ENCODE measurements around the gene SMIM41. TPM values are rescaled to one million over a fixed set of nuclear protein-coding genes. Genes with fewer than 3 reads are reported as not detected.

Gene SMIM41
- total RNA-seq, 1 donor from 2014 or later = 1.5 TPM

- Histone ChIP-seq H3K27ac (peak overlapping the region; percentile 96), H3K27me3 (no peaks in the 10 kb centered on the region), H3K36me3 (no peaks in the 10 kb centered on the region), H3K9me3 (no peaks in the 10 kb centered on the region), H3K4me1 (peaks cover 62% of the 10 kb centered on the region), H3K4me3 (peak overlapping the region in 1 of 2 donors; percentile 8)
- intact Hi-C loops (cut with DNase I) = no loop called here
- DNase-seq (ENCODE audit: extremely low spot score in 2 of 2) = no peak
- no peak for TF ChIP-seq POLR2A (IDR thresholded peaks at IDR 0.05)
- TF ChIP-seq POLR2AphosphoS5 (IDR thresholded peaks at IDR 0.05; ENCODE audit: insufficient read depth in 1 of 2, low read depth in 1 of 2) = peak; percentile 13 to 43
Measured at GRCh38 chr12:52045794-52046199, 33.7 kb upstream of the SMIM41 start.

- Histone ChIP-seq H3K27ac (peak overlapping the region; percentile 96), H3K4me3 (no peak overlapping the region), H3K36me3 (no peaks in the 10 kb centered on the region), H3K4me1 (peaks cover 58% of the 10 kb centered on the region), H3K27me3 (no peaks in the 10 kb centered on the region), H3K9me3 (no peaks in the 10 kb centered on the region)
- TF ChIP-seq POLR2AphosphoS5 (IDR thresholded peaks at IDR 0.05; ENCODE audit: insufficient read depth in 1 of 2, low read depth in 1 of 2) = no peak
- TF ChIP-seq POLR2A (IDR thresholded peaks at IDR 0.05) = no peak
- TF ChIP-seq CTCF (IDR thresholded peaks at IDR 0.05) = no peak
- no peak for DNase-seq (ENCODE audit: extremely low spot score in 2 of 2)
- intact Hi-C loops (cut with DNase I) = no loop called here
Measured at GRCh38 chr12:52046859-52047258, 32.6 kb upstream of the SMIM41 start.

- intact Hi-C loops (cut with DNase I) = no loop called here
- peaks cover 0 to under 1% of the 10 kb centered on the region in 2 donors for H3K36me3 ChIP-seq
- H3K27me3 ChIP-seq = no peaks in the 10 kb centered on the region
- TF ChIP-seq POLR2AphosphoS5 (IDR thresholded peaks at IDR 0.05; ENCODE audit: insufficient read depth in 1 of 2, low read depth in 1 of 2) (no peak), CTCF (IDR thresholded peaks at IDR 0.05) (no peak), POLR2A (IDR thresholded peaks at IDR 0.05) (no peak)
- no peaks in the 10 kb centered on the region for H3K9me3 ChIP-seq
- peaks cover 44% of the 10 kb centered on the region for H3K4me1 ChIP-seq
- no peak overlapping the region for H3K4me3 ChIP-seq
- DNase-seq (ENCODE audit: extremely low spot score in 2 of 2) = no peak
- H3K27ac ChIP-seq = peak overlapping the region; percentile 99
Measured at GRCh38 chr12:52049286-52049685, 30.2 kb upstream of the SMIM41 start.

DNA sequence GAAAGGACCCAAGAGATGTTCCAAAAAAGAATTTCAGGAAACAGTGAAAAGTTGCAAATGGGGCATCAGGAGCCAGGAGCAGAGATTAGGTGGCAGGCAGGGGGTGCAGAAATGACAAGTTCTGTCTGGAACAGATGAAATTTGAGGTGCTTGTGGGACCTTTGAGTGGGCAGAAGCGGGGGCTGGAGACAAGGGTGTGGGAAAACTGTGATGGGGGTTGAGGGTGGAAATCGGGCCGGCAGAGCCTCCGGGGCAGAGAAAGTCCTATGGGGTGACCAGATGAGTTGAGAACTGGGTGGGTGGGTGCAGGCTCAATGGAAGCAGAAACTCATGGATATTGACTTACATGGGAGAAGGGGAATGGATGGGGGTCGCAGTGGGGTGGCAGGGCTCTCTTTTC is 29.8 kb upstream of the SMIM41 start:
- no peak for TF ChIP-seq POLR2A (IDR thresholded peaks at IDR 0.05)
- TF ChIP-seq CTCF (IDR thresholded peaks at IDR 0.05) = no peak
- TF ChIP-seq POLR2AphosphoS5 (IDR thresholded peaks at IDR 0.05; ENCODE audit: insufficient read depth in 1 of 2, low read depth in 1 of 2) = no peak
- no peaks in the 10 kb centered on the region for H3K27me3 ChIP-seq
- peaks cover 40% of the 10 kb centered on the region for H3K4me1 ChIP-seq
- H3K9me3 ChIP-seq = no peaks in the 10 kb centered on the region
- DNase-seq (ENCODE audit: extremely low spot score in 2 of 2) = no peak
- no peak overlapping the region for H3K4me3 ChIP-seq
- peaks cover 0 to 4% of the 10 kb centered on the region in 2 donors for H3K36me3 ChIP-seq
- peak overlapping the region; percentile 99 for H3K27ac ChIP-seq
- intact Hi-C loops (cut with DNase I) = no loop called here

GRCh38 chr12:52050116-52050757 is 29.3 kb upstream of the SMIM41 start:
- intact Hi-C loops (cut with DNase I) = no loop called here
- peaks cover 34% of the 10 kb centered on the region for H3K4me1 ChIP-seq
- H3K27ac ChIP-seq = peak overlapping the region; percentile 99
- peak in 1 of 2 donors; percentile 94 for DNase-seq (ENCODE audit: extremely low spot score in 2 of 2)
- H3K27me3 ChIP-seq = no peaks in the 10 kb centered on the region
- peak overlapping the region; percentile 53 to 77 for H3K4me3 ChIP-seq
- H3K9me3 ChIP-seq = no peaks in the 10 kb centered on the region
- peaks cover 0 to 10% of the 10 kb centered on the region in 2 donors for H3K36me3 ChIP-seq
- TF ChIP-seq POLR2AphosphoS5 (IDR thresholded peaks at IDR 0.05; ENCODE audit: insufficient read depth in 1 of 2, low read depth in 1 of 2) = no peak
- TF ChIP-seq POLR2A (IDR thresholded peaks at IDR 0.05) = no peak
- TF ChIP-seq CTCF (IDR thresholded peaks at IDR 0.05) = no peak
